GM23338 (cell line): ENCODE measurements around the gene WNT7A. TPM values are rescaled to one million over a fixed set of nuclear protein-coding genes. Genes with fewer than 3 reads are reported as not detected.

Source experiments
- ATAC-seq: fragments of 200-7000 bp; cut with Tn5 transposase; 3 replicates; pipeline ENCODE4 v1.9.1; 2020
- DNase-seq: peaks from one replicate; pipeline ENCODE4 v3.0.0-alpha.2; 2015; ENCODE audit warnings: low spot score
- H2AFZ ChIP-seq: fragments of 200-600 bp; sonication (generic); 2 replicates; pipeline ENCODE4 v1.8.0; 2016; ENCODE audit warnings: antibody characterized with exemption, mild to moderate bottlenecking, moderate library complexity
- H3F3A ChIP-seq: fragments of 200-600 bp; sonication (generic); replicated peaks from 2 replicates; pipeline ENCODE4 v1.8.0; 2017; ENCODE audit warnings: antibody characterized with exemption, mixed run types, low read depth
- H3K27ac ChIP-seq: fragments of 200-600 bp; sonication (generic); 2 replicates; pipeline ENCODE4 v1.6.1; 2016; ENCODE audit warnings: low read depth
- H3K27me3 ChIP-seq: fragments of 200-600 bp; sonication (generic); 2 replicates; pipeline ENCODE4 v1.8.0; 2016; ENCODE audit warnings: mild to moderate bottlenecking, mixed run types, moderate library complexity; ENCODE audit not compliant: insufficient read depth
- H3K36me3 ChIP-seq: fragments of 200-600 bp; sonication (generic); 2 replicates; pipeline ENCODE4 v1.8.0; 2016; ENCODE audit warnings: mild to moderate bottlenecking; ENCODE audit not compliant: insufficient read depth
- H3K4me1 ChIP-seq: fragments of 200-600 bp; sonication (generic); 2 replicates; pipeline ENCODE4 v1.8.0; 2016; ENCODE audit warnings: mild to moderate bottlenecking, moderate library complexity; ENCODE audit not compliant: insufficient read depth
- H3K4me2 ChIP-seq: fragments of 200-600 bp; sonication (generic); 2 replicates; pipeline ENCODE4 v1.7.1; 2017; ENCODE audit warnings: mixed run types
- H3K4me3 ChIP-seq: fragments of 200-600 bp; sonication (generic); 2 replicates; pipeline ENCODE4 v1.6.1; 2016; ENCODE audit warnings: mixed run types
- H3K79me2 ChIP-seq: fragments of 200-600 bp; sonication (generic); replicated peaks from 2 replicates; pipeline ENCODE4 v1.8.0; 2017; ENCODE audit warnings: mild to moderate bottlenecking; ENCODE audit not compliant: insufficient read depth
- H3K9me2 ChIP-seq: fragments of 200-600 bp; sonication (generic); 2 replicates; pipeline ENCODE4 v1.8.0; 2017; ENCODE audit not compliant: insufficient read depth
- H4K20me1 ChIP-seq: fragments of 200-600 bp; sonication (generic); replicated peaks from 2 replicates; pipeline ENCODE4 v1.8.0; 2017; ENCODE audit warnings: mild to moderate bottlenecking; ENCODE audit not compliant: insufficient read depth
- H3K27ac Mint-ChIP-seq: 2 replicates; pipeline ENCODE4 v1.8.0; 2020; ENCODE audit warnings: inconsistent platforms, mild to moderate bottlenecking, moderate library complexity, mixed read lengths
- H3K27me3 Mint-ChIP-seq: 3 replicates; pipeline ENCODE4 v1.8.0; 2022; ENCODE audit warnings: low read depth, mild to moderate bottlenecking, moderate library complexity, mixed read lengths, inconsistent platforms; ENCODE audit not compliant: insufficient read depth, poor library complexity
- H3K36me3 Mint-ChIP-seq: 3 replicates; pipeline ENCODE4 v1.8.0; 2021; ENCODE audit warnings: low read depth, mild to moderate bottlenecking, inconsistent platforms, moderate library complexity, mixed read lengths
- H3K4me1 Mint-ChIP-seq: 3 replicates; pipeline ENCODE4 v1.8.0; 2020; ENCODE audit warnings: mild to moderate bottlenecking, inconsistent platforms, mixed read lengths
- H3K4me3 Mint-ChIP-seq: 3 replicates; pipeline ENCODE4 v1.8.0; 2021; ENCODE audit warnings: moderate library complexity, mild to moderate bottlenecking, inconsistent platforms, mixed read lengths
- H3K9me3 Mint-ChIP-seq: 3 replicates; pipeline ENCODE4 v1.8.0; 2020; ENCODE audit warnings: moderate library complexity, mild to moderate bottlenecking, inconsistent platforms, mixed read lengths
- CREB1 ChIP-seq: fragments of 250-450 bp; sonication (Bioruptor Pico); IDR thresholded peaks from 2 replicates; pipeline ENCODE4 v1.5.0; 2020; ENCODE audit warnings: low read depth, mild to moderate bottlenecking, moderate library complexity
- EZH2 ChIP-seq: fragments of 200-600 bp; sonication (generic); IDR thresholded peaks from one replicate; pipeline ENCODE4 v1.8.0; 2017; ENCODE audit warnings: antibody characterized with exemption, mild to moderate bottlenecking, low read depth; ENCODE audit not compliant: unreplicated experiment
- EZH2phosphoT487 ChIP-seq: fragments of 200-600 bp; sonication (generic); IDR thresholded peaks from one replicate; pipeline ENCODE4 v1.8.1; 2018; ENCODE audit warnings: antibody characterized with exemption; ENCODE audit not compliant: unreplicated experiment
- JUNB ChIP-seq: IDR thresholded peaks from one replicate; pipeline ENCODE4 v1.6.1; 2016; ENCODE audit warnings: antibody characterized with exemption; ENCODE audit not compliant: unreplicated experiment
- NANOG ChIP-seq: IDR thresholded peaks from 2 replicates; pipeline ENCODE4 v1.6.1; 2016; ENCODE audit warnings: antibody characterized with exemption, borderline replicate concordance
- POLR2AphosphoS5 ChIP-seq: IDR thresholded peaks from 2 replicates; pipeline ENCODE4 v1.6.1; 2016; ENCODE audit warnings: antibody characterized with exemption, low read depth
- REST ChIP-seq: IDR thresholded peaks from one replicate; pipeline ENCODE4 v1.6.1; 2018; ENCODE audit warnings: antibody characterized with exemption; ENCODE audit not compliant: unreplicated experiment
- STAT1 ChIP-seq: IDR thresholded peaks from one replicate; pipeline ENCODE4 v1.6.1; 2016; ENCODE audit warnings: antibody characterized with exemption; ENCODE audit not compliant: unreplicated experiment
- ZNF114 ChIP-seq: fragments of 250-450 bp; sonication (Bioruptor Pico); IDR thresholded peaks from 2 replicates; pipeline ENCODE4 v1.5.0; 2020; ENCODE audit warnings: mild to moderate bottlenecking, moderate library complexity
- ZNF331 ChIP-seq: fragments of 250-450 bp; sonication (Bioruptor Pico); IDR thresholded peaks from 2 replicates; pipeline ENCODE4 v1.5.0; 2020; ENCODE audit warnings: low read depth, mild to moderate bottlenecking, moderate library complexity
- ZNF462 ChIP-seq: fragments of 250-450 bp; sonication (Bioruptor Pico); IDR thresholded peaks from 2 replicates; pipeline ENCODE4 v1.5.0; 2020; ENCODE audit warnings: mild to moderate bottlenecking, moderate library complexity
- polyA plus RNA-seq: library from polyadenylated mRNA; unstranded; fragments of >200 nt; fragmentation: Nextera tagmentation; extraction: Ambion mirVana; gene quantifications from 2 replicates; pipeline ENCODE4 v1.2.1, GENCODE V29; 2016
- total RNA-seq: library from RNA; depleted of rRNA; stranded (reverse); fragments of >200 nt; shearing (Covaris generic); gene quantifications from 2 replicates; pipeline ENCODE4 v1.2.3, GENCODE V29; 2014
- TF ChIP-seq, protein P1 (sequence below): IDR thresholded peaks from 2 replicates; pipeline ENCODE4 v1.6.1; 2016; ENCODE audit warnings: antibody characterized with exemption
- TF ChIP-seq, protein P2 (sequence below), 2 experiments: fragments of 200-600 bp in 1 of 2; sonication (generic) in 1 of 2; conservative IDR thresholded peaks; 2 replicates each; pipeline versions ENCODE4 v1.5.1 to v1.6.1; 2016 to 2017; ENCODE audit warnings: antibody characterized with exemption in 2 of 2, low read depth in 2 of 2, mild to moderate bottlenecking in 2 of 2, moderate library complexity in 1 of 2

Gene WNT7A
- total and polyA plus RNA-seq, 2 experiments from 2014 or later, result not detected

- Histone ChIP-seq H4K20me1 (no peaks in the 10 kb centered on the region), H3K9me2 (no peaks in the 10 kb centered on the region), H3K27ac (no peak overlapping the region), H3K4me3 (no peak overlapping the region), H3F3A (no peaks in the 10 kb centered on the region), H3K4me1 (peaks cover 9% of the 10 kb centered on the region), H3K36me3 (no peaks in the 10 kb centered on the region), H3K79me2 (no peaks in the 10 kb centered on the region), H3K4me2 (no peak overlapping the region), H2AFZ (no peak overlapping the region; the same call in 1 of the 2 replicates), H3K27me3 (no peaks in the 10 kb centered on the region)
- Mint-ChIP-seq H3K4me1 (peaks cover 23% of the 10 kb centered on the region), H3K27ac (no peak overlapping the region; the same call in 1 of the 2 replicates), H3K27me3 (peaks cover 9% of the 10 kb centered on the region), H3K4me3 (no peak overlapping the region), H3K9me3 (no peaks in the 10 kb centered on the region), H3K36me3 (no peaks in the 10 kb centered on the region)
- TF ChIP-seq ZNF331 (CRISPR knock-in tag) (no peak), STAT1 (no peak), ZNF114 (no peak), POLR2AphosphoS5 (no peak), NANOG (no peak), EZH2phosphoT487 (no peak), ZNF462 (CRISPR knock-in tag) (no peak), EZH2 (no peak), JUNB (no peak), REST (no peak), CREB1 (CRISPR knock-in tag) (no peak)
- TF ChIP-seq, protein P1, sequence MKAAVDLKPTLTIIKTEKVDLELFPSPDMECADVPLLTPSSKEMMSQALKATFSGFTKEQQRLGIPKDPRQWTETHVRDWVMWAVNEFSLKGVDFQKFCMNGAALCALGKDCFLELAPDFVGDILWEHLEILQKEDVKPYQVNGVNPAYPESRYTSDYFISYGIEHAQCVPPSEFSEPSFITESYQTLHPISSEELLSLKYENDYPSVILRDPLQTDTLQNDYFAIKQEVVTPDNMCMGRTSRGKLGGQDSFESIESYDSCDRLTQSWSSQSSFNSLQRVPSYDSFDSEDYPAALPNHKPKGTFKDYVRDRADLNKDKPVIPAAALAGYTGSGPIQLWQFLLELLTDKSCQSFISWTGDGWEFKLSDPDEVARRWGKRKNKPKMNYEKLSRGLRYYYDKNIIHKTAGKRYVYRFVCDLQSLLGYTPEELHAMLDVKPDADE, result no peak
- TF ChIP-seq, protein P2, sequence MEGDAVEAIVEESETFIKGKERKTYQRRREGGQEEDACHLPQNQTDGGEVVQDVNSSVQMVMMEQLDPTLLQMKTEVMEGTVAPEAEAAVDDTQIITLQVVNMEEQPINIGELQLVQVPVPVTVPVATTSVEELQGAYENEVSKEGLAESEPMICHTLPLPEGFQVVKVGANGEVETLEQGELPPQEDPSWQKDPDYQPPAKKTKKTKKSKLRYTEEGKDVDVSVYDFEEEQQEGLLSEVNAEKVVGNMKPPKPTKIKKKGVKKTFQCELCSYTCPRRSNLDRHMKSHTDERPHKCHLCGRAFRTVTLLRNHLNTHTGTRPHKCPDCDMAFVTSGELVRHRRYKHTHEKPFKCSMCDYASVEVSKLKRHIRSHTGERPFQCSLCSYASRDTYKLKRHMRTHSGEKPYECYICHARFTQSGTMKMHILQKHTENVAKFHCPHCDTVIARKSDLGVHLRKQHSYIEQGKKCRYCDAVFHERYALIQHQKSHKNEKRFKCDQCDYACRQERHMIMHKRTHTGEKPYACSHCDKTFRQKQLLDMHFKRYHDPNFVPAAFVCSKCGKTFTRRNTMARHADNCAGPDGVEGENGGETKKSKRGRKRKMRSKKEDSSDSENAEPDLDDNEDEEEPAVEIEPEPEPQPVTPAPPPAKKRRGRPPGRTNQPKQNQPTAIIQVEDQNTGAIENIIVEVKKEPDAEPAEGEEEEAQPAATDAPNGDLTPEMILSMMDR (conservative IDR thresholded peaks at IDR 0.05; ENCODE audit: low read depth in 2 of 2), result no peak
- no peak for ATAC-seq
- DNase-seq, result no peak
Observed at GRCh38 chr3:13782501-13782900, 97.4 kb downstream of the WNT7A start.
